NCI-H1092 treated with DMSO at 0.1 percent for 48 hours (cell line): ENCODE data around the gene CDRT4.

Experiments
- DNase-seq: peaks from one replicate; lab custom pipeline; 2025; lab: John Stamatoyannopoulos, UW

The CDRT4 gene

GRCh38 chr17:15393414-15393813, 74.0 kb downstream of the CDRT4 start:
- no peak for DNase-seq

- DNase-seq = no peak
These were observed 75.1 kb downstream of the CDRT4 start for GRCh38 chr17:15392326-15392741.

- DNase-seq = no peak
These were observed 78.9 kb downstream of the CDRT4 start for GRCh38 chr17:15388356-15389041.

- DNase-seq = no peak
These were observed 81.3 kb downstream of the CDRT4 start for GRCh38 chr17:15386083-15386482.
